Ovary (tissue), 9 donors: ENCODE data around the gene GALNT10. TPM values are rescaled to one million over a fixed set of nuclear protein-coding genes. Genes with fewer than 3 reads are reported as not detected.

ENCODE experiments used
- DNase-seq, 5 donors: peaks; one replicate each; pipeline ENCODE4 v3.0.0-alpha.2; 2019 to 2020
- H3K27ac ChIP-seq, 2 donors: fragments of 200-600 bp; one replicate each; pipeline versions ENCODE4 v1.5.1 to v1.8.0; 2019 to 2022
- H3K27me3 ChIP-seq: fragments of 200-600 bp; one replicate; pipeline ENCODE4 v1.8.0; 2022
- H3K36me3 ChIP-seq: fragments of 200-600 bp; sonication (generic); one replicate; pipeline ENCODE4 v1.5.1; 2019
- H3K4me1 ChIP-seq: one replicate; pipeline ENCODE4 v1.8.1; 2013; ENCODE audit warnings: mild to moderate bottlenecking, moderate library complexity; ENCODE audit not compliant: insufficient read depth
- H3K4me3 ChIP-seq: fragments of 200-600 bp; sonication (generic); one replicate; pipeline ENCODE4 v1.5.1; 2017
- H3K9me3 ChIP-seq, 2 donors: fragments of 200-600 bp in 1 of 2; sonication (generic) in 1 of 2; one replicate each; pipeline versions ENCODE4 v1.5.1 to v1.8.1; 2013 to 2019; ENCODE audit warnings: mild to moderate bottlenecking in 1 of 2, moderate library complexity in 1 of 2
- CTCF ChIP-seq, 3 donors: fragments of 450-650 bp in 2 of 3; fragments of 200-600 bp in 1 of 3; IDR thresholded peaks; one replicate each; pipeline versions ENCODE4 v1.5.1 to v1.8.0; 2016 to 2022; ENCODE audit warnings: antibody characterized with exemption in 3 of 3, mild to moderate bottlenecking in 1 of 3
- EP300 ChIP-seq: sonication (generic); formaldehyde crosslinking; IDR thresholded peaks from one replicate; pipeline ENCODE4 v1.6.1; 2017; ENCODE audit warnings: antibody characterized with exemption
- POLR2A ChIP-seq: fragments of 450-650 bp; IDR thresholded peaks from one replicate; pipeline ENCODE4 v1.6.1; 2017; ENCODE audit warnings: antibody characterized with exemption, mild to moderate bottlenecking, moderate library complexity
- WGBS, 3 donors: extraction: QIAGEN DNeasy Blood & Tissue Kit in 1 of 3; methylation state at CpG; one replicate each; pipeline versions ENCODE4 v1.1.5 to v1.1.7; 2013 to 2017; 5-methylcytosine and 5-hydroxymethylcytosine counted together
- intact Hi-C, 4 donors: fragments of 100-400 bp; cut with DNase I; formaldehyde crosslinking; loops; one replicate each; pipeline versions ENCODE4 v1.11.0 to v1.15.1; 2022 to 2023
- polyA plus RNA-seq, 2 donors: library from polyadenylated mRNA; stranded (reverse); fragments of 200-250 nt in 1 of 2; fragments of 350-450 nt in 1 of 2; fragmentation: Illumina TruSeq in 1 of 2; extraction: RNeasy Lipid Tissue Mini Kit (QIAGEN cat#74804) in 1 of 2; gene quantifications; one replicate each; pipeline ENCODE4 v1.2.3, GENCODE V29; 2013 to 2014
- total RNA-seq, 7 donors: library from RNA; depleted of rRNA in 2 of 7; stranded (reverse); fragments of >200 nt in 2 of 7; fragmentation: NEBNext Ultra II Directional in 3 of 7; extraction: Animal tissue kit (Norgen Biotek cat#: 25700) in 3 of 7; gene quantifications; one replicate each; pipeline versions ENCODE4 v1.1.0 to v1.2.4, GENCODE V29; 2016 to 2023
- donor health status: DM: no; HTN: no; CAD: no; lungs with moderate emphysema.
- donor health status: DM: no; HTN: no; CAD: no.
- donor health status: Bipolar disorder and iron deficiency.
- donor health status: DM: yes; HTN: yes; CAD: no.
- donor health status: DM: no; HTN: no; CAD: no.
- donor health status: DM: yes; HTN: yes; CAD: no.

GALNT10 gene
- total and polyA plus RNA-seq, 9 donors = 34.5 to 206 (median 88.7) TPM

- 90 to 98% (median 92%) methylated on average over 1 of the region's 1 CpG for WGBS, 3 donors
- Histone ChIP-seq H3K27ac (no peak overlapping the region), H3K9me3 (no peaks in the 10 kb centered on the region), H3K27me3 (no peaks in the 10 kb centered on the region), H3K4me1 (peaks cover 6% of the 10 kb centered on the region), H3K36me3 (no peaks in the 10 kb centered on the region), H3K4me3 (no peak overlapping the region)
- intact Hi-C loops = no loop called here
- DNase-seq = no peak
- TF ChIP-seq POLR2A (no peak), EP300 (no peak), CTCF (IDR thresholded peaks at IDR 0.05) (no peak)
Observed at GRCh38 chr5:154442801-154443200, 252.3 kb downstream of the GALNT10 start.

- no peak for TF ChIP-seq CTCF (IDR thresholded peaks at IDR 0.05)
- peak overlapping the region; percentile 99 for H3K4me3 ChIP-seq
- no peaks in the 10 kb centered on the region for H3K9me3 ChIP-seq
- peak in 3 of 5 donors; percentile 16 to 40 (median 34) for DNase-seq
- 4 to 6% (median 5%) methylated on average over 30 of the region's 30 CpGs for WGBS, 3 donors
- no peaks in the 10 kb centered on the region for H3K36me3 ChIP-seq
- peak overlapping the region in 1 of 2 donors; percentile 95 for H3K27ac ChIP-seq
- H3K4me1 ChIP-seq = peaks cover 12% of the 10 kb centered on the region
- intact Hi-C loops = loop anchor here in 1 of 4 donors (5.0 kb wide), 1 partner anchor 313 kb away; the partner anchor contains the start of gene LARP1
- no peaks in the 10 kb centered on the region for H3K27me3 ChIP-seq
Observed at GRCh38 chr5:154444556-154445421, 254.3 kb downstream of the GALNT10 start.

- TF ChIP-seq CTCF (IDR thresholded peaks at IDR 0.05) (no peak), POLR2A (no peak), EP300 (no peak)
- intact Hi-C loops = loop anchor here in 1 of 4 donors (5.0 kb wide), 1 partner anchor 312 kb away; the partner anchor contains the start of gene LARP1
- Histone ChIP-seq H3K9me3 (no peaks in the 10 kb centered on the region), H3K4me3 (peak within 1 kb of the TSS; percentile 99), H3K27ac (peak within 1 kb of the TSS; percentile 66 to 95), H3K4me1 (peaks cover 12% of the 10 kb centered on the region), H3K36me3 (no peaks in the 10 kb centered on the region), H3K27me3 (no peaks in the 10 kb centered on the region)
- 0 to 1% (median 1%) methylated on average over 52 to 70 of the region's 70 CpGs for WGBS, 3 donors
- DNase-seq = peak; percentile 95 to 99 (median 96)
Observed at GRCh38 chr5:154445422-154446194, 255.1 kb downstream of the GALNT10 start, which contains the start of gene SAP30L. SAP30L (plus strand) TSS chr5:154445997; CDS start chr5:154446605, 608 bp downstream.
